HCT116 (cell line): ENCODE results near the gene TM7SF2. TPM values are rescaled to one million over a fixed set of nuclear protein-coding genes. Genes with fewer than 3 reads are reported as not detected.

ENCODE experiments used
- ATAC-seq: fragments of 200-7000 bp; cut with Tn5 transposase; 2 replicates; pipeline ENCODE4 v1.9.1; 2020; ENCODE audit warnings: mild to moderate bottlenecking, moderate library complexity
- BruUV-seq: library from RNA; stranded (reverse); fragments of 400-500 nt; replicated peaks from 2 replicates; lab custom pipeline; 2021; lab: Mats Ljungman, UMichigan
- CTCF ChIA-PET: fragments of 300-600 bp; sonication (Branson Sonifier 250); formaldehyde crosslinking; loops from one replicate; lab custom pipeline; 2021; ENCODE audit warnings: antibody characterized with exemption; lab: Charles Lee
- POLR2A ChIA-PET: fragments of 300-600, 350-600 bp; sonication (Branson Sonifier 250); formaldehyde crosslinking; loops from one replicate; lab custom pipeline; 2021; ENCODE audit warnings: antibody characterized with exemption; lab: Charles Lee
- RAD21 ChIA-PET, 2 experiments: fragments of 300-600 bp; sonication (Branson Sonifier 250); formaldehyde crosslinking; loops; one replicate each; lab custom pipeline; 2023; ENCODE audit warnings: low total read pairs in 2 of 2; ENCODE audit not compliant: uncharacterized antibody in 2 of 2, unreplicated experiment in 2 of 2, low non-redundant PET in 1 of 2; lab: Charles Lee
- DNase-seq: peaks from one replicate; pipeline ENCODE4 v3.0.0-alpha.2; 2010; ENCODE audit warnings: low read depth, low spot score
- H2AFZ ChIP-seq: fragments of 200-600 bp; shearing (Covaris generic), sonication (generic); 2 replicates; pipeline ENCODE4 v1.6.1; 2017; ENCODE audit warnings: low read depth, mixed run types, mixed read lengths, antibody characterized with exemption, low read length; ENCODE audit not compliant: poor library complexity, severe bottlenecking
- H3K27ac ChIP-seq: 2 replicates; pipeline ENCODE4 v1.5.1; 2012; ENCODE audit warnings: low read depth, low read length
- H3K27me3 ChIP-seq: fragments of 200-600 bp; sonication (generic); 2 replicates; pipeline ENCODE4 v1.6.1; 2016; ENCODE audit warnings: mixed run types, low read length, mixed read lengths; ENCODE audit not compliant: insufficient read depth
- H3K36me3 ChIP-seq, 2 experiments: fragments of 200-500 bp in 1 of 2; fragments of 200-600 bp in 1 of 2; sonication (Bioruptor generic) in 1 of 2; sonication (generic) in 1 of 2; 2 replicates each; pipeline versions ENCODE4 v1.5.1 to v1.6.1; 2014 to 2016; ENCODE audit warnings: low read length in 2 of 2, inconsistent platforms in 1 of 2, mixed read lengths in 1 of 2, mixed run types in 1 of 2; ENCODE audit not compliant: insufficient read depth in 2 of 2, control insufficient read depth in 1 of 2
- H3K4me1 ChIP-seq, 2 experiments: fragments of 200-600 bp in 1 of 2; sonication (generic) in 1 of 2; 2 replicates each; pipeline versions ENCODE4 v1.5.1 to v1.6.1; 2012 to 2017; ENCODE audit warnings: low read length in 2 of 2, inconsistent platforms in 1 of 2, mild to moderate bottlenecking in 1 of 2, mixed read lengths in 1 of 2, mixed run types in 1 of 2, moderate library complexity in 1 of 2; ENCODE audit not compliant: insufficient read depth in 2 of 2, control insufficient read depth in 1 of 2
- H3K4me2 ChIP-seq: fragments of 200-600 bp; sonication (generic); 2 replicates; pipeline ENCODE4 v1.6.1; 2017; ENCODE audit warnings: mixed run types, low read length, mixed read lengths
- H3K4me3 ChIP-seq, 2 experiments: fragments of 200-600 bp in 1 of 2; sonication (generic) in 1 of 2; replicated peaks in 1 of 2; 2 replicates each; pipeline ENCODE4 v1.5.1; 2011 to 2016; ENCODE audit warnings: low read length in 2 of 2, control low read depth in 1 of 2, low read depth in 1 of 2, mild to moderate bottlenecking in 1 of 2, mixed read lengths in 1 of 2, mixed run types in 1 of 2
- H3K79me2 ChIP-seq: fragments of 200-600 bp; sonication (generic); 2 replicates; pipeline ENCODE4 v1.6.1; 2017; ENCODE audit warnings: mild to moderate bottlenecking, mixed run types, low read length, moderate library complexity, mixed read lengths; ENCODE audit not compliant: insufficient read depth
- H3K9ac ChIP-seq: fragments of 200-600 bp; sonication (generic); 2 replicates; pipeline ENCODE4 v1.6.1; 2016; ENCODE audit warnings: low read length, mixed read lengths
- H3K9me2 ChIP-seq: fragments of 200-600 bp; sonication (generic), shearing (Covaris generic); 2 replicates; pipeline ENCODE4 v1.6.1; 2017; ENCODE audit warnings: mixed run types, mild to moderate bottlenecking, moderate library complexity; ENCODE audit not compliant: insufficient read depth
- H3K9me3 ChIP-seq, 2 experiments: fragments of 200-500 bp in 1 of 2; fragments of 200-600 bp in 1 of 2; sonication (Bioruptor generic) in 1 of 2; sonication (generic) in 1 of 2; 2 replicates each; pipeline ENCODE4 v1.6.1; 2014 to 2017; ENCODE audit warnings: low read length in 2 of 2, mixed read lengths in 2 of 2, inconsistent platforms in 1 of 2, low read depth in 1 of 2, mild to moderate bottlenecking in 1 of 2, mixed run types in 1 of 2, moderate library complexity in 1 of 2; ENCODE audit not compliant: control insufficient read depth in 1 of 2, insufficient read depth in 1 of 2
- H4K20me1 ChIP-seq: fragments of 200-600 bp; sonication (generic), shearing (Covaris generic); 2 replicates; pipeline ENCODE4 v1.6.1; 2017; ENCODE audit warnings: mixed run types, mild to moderate bottlenecking, moderate library complexity; ENCODE audit not compliant: insufficient read depth
- CBX3 ChIP-seq: IDR thresholded peaks from 2 replicates; pipeline ENCODE4 v1.6.1; 2012; ENCODE audit warnings: low read depth
- ELF1 ChIP-seq: IDR thresholded peaks from 2 replicates; pipeline ENCODE4 v1.6.1; 2012; ENCODE audit warnings: low read depth, borderline replicate concordance
- EZH2phosphoT487 ChIP-seq: fragments of 200-600 bp; IDR thresholded peaks from 2 replicates; pipeline ENCODE4 v1.6.1; 2018; ENCODE audit warnings: antibody characterized with exemption, borderline replicate concordance
- FOSL1 ChIP-seq: IDR thresholded peaks from 2 replicates; pipeline ENCODE4 v1.6.1; 2012; ENCODE audit warnings: low read depth
- JUND ChIP-seq: IDR thresholded peaks from 2 replicates; pipeline ENCODE4 v1.6.1; 2012
- POLR2A ChIP-seq: IDR thresholded peaks from 2 replicates; pipeline ENCODE4 v1.7.0; 2011; ENCODE audit warnings: borderline replicate concordance; ENCODE audit not compliant: insufficient read depth, insufficient read length; ENCODE audit errors: extremely low read depth
- RAD21 ChIP-seq: IDR thresholded peaks from 2 replicates; pipeline ENCODE4 v1.6.1; 2012; ENCODE audit warnings: low read depth, mild to moderate bottlenecking
- SIN3A ChIP-seq: IDR thresholded peaks from 2 replicates; pipeline ENCODE4 v1.6.1; 2012; ENCODE audit warnings: low read depth
- SP1 ChIP-seq: IDR thresholded peaks from 2 replicates; pipeline ENCODE4 v1.6.1; 2012; ENCODE audit warnings: low read depth
- SRF ChIP-seq: IDR thresholded peaks from 2 replicates; pipeline ENCODE4 v1.6.1; 2012; ENCODE audit warnings: low read depth
- TCF7L2 ChIP-seq: IDR thresholded peaks from 2 replicates; pipeline ENCODE4 v1.7.0; 2011; ENCODE audit warnings: borderline replicate concordance, inconsistent platforms; ENCODE audit not compliant: insufficient read depth, insufficient read length; ENCODE audit errors: extremely low read depth
- YY1 ChIP-seq: IDR thresholded peaks from 2 replicates; pipeline ENCODE4 v1.6.1; 2011; ENCODE audit warnings: low read length, low read depth, moderate library complexity, mild to moderate bottlenecking; ENCODE audit not compliant: insufficient replicate concordance; ENCODE audit errors: extremely low read depth
- ZFX ChIP-seq: fragments of 450-650 bp; IDR thresholded peaks from 2 replicates; pipeline ENCODE4 v1.6.1; 2017
- ZNF274 ChIP-seq: fragments of 200-500 bp; sonication (Bioruptor generic); IDR thresholded peaks from 2 replicates; pipeline ENCODE4 v1.6.1; 2014; ENCODE audit warnings: mild to moderate bottlenecking, low read depth, low read length, inconsistent platforms
- intact Hi-C: fragments of 100-400 bp; cut with micrococcal nuclease; formaldehyde crosslinking; loops from 2 replicates; pipeline ENCODE4 v1.10.0; 2022
- total RNA-seq: library from RNA; stranded (reverse); gene quantifications from one replicate; pipeline ENCODE4 v1.2.1, GENCODE V29; 2021; ENCODE audit not compliant: unreplicated experiment
- TF ChIP-seq, protein P1 (sequence below): IDR thresholded peaks from 2 replicates; pipeline ENCODE4 v1.6.1; 2011; ENCODE audit warnings: mild to moderate bottlenecking, low read length, moderate library complexity; ENCODE audit not compliant: insufficient replicate concordance; ENCODE audit errors: extremely low read depth
- TF ChIP-seq, protein P2 (sequence below), 3 experiments: fragments of 200-600 bp in 1 of 3; sonication (generic) in 1 of 3; IDR thresholded peaks in 2 of 3; conservative IDR thresholded peaks in 1 of 3; 2 replicates each; pipeline ENCODE4 v1.5.1; 2012 to 2017; ENCODE audit warnings: low read depth in 2 of 3, low read length in 2 of 3, antibody characterized with exemption in 1 of 3, borderline replicate concordance in 1 of 3, control low read depth in 1 of 3, mild to moderate bottlenecking in 1 of 3, mixed read lengths in 1 of 3, mixed run types in 1 of 3, moderate library complexity in 1 of 3; ENCODE audit not compliant: insufficient read depth in 1 of 3
- TF ChIP-seq, protein P3 (sequence below): IDR thresholded peaks from 2 replicates; pipeline ENCODE4 v1.6.1; 2012
- TF ChIP-seq, protein P4 (sequence below): IDR thresholded peaks from 2 replicates; pipeline ENCODE4 v1.6.1; 2012

Gene TM7SF2
- total RNA-seq, 1 experiment from 2014 or later, result 52.9 TPM

DNA sequence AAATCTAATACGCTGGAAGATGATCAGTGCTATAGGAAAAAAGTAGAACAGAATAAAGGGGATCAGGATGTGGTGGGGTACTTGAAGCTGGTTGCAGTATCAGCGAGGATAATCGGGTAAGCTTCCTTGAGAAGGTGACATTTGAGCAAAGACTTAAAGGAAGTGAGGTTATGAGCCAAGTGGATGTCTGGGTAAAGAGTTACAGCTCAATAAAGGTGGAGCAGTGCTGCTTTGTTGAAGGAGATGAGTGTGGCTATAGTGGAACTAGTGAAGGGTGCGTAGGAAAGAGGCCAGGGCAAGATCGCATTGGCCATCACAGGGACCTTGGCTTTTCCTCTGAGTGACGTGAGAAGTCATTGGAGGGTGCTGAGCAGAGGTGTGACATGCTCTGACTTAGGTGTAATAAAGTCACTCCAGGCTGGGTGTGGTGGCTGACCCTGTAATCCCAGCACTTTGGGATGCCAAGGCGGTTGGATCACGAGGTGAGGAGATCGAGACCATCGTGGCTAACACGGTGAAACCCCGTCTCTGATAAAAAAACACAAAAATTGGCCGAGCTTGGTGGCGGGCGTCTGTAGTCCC lies 24.9 kb downstream of the TM7SF2 start:
- POLR2A ChIA-PET, result interaction anchor here (1.4 to 4.1 kb wide), 5 partner anchors 8 to 38 kb away, joined by 4 to 52 read pairs (median 12); partner anchors contain the start of genes FAU, MRPL49 and SPDYC
- no peak for DNase-seq
- no peak overlapping the region for H3K9ac ChIP-seq
- H3K9me2 ChIP-seq, result no peaks in the 10 kb centered on the region
- RAD21 ChIA-PET, result no interaction called here
- TF ChIP-seq CBX3 (no peak), RAD21 (no peak), SRF (no peak), JUND (no peak), TCF7L2 (no peak), SIN3A (no peak), EZH2phosphoT487 (no peak), POLR2A (no peak), ELF1 (no peak), YY1 (no peak), ZNF274 (no peak), FOSL1 (no peak), SP1 (no peak), ZFX (no peak)
- TF ChIP-seq, protein P1, sequence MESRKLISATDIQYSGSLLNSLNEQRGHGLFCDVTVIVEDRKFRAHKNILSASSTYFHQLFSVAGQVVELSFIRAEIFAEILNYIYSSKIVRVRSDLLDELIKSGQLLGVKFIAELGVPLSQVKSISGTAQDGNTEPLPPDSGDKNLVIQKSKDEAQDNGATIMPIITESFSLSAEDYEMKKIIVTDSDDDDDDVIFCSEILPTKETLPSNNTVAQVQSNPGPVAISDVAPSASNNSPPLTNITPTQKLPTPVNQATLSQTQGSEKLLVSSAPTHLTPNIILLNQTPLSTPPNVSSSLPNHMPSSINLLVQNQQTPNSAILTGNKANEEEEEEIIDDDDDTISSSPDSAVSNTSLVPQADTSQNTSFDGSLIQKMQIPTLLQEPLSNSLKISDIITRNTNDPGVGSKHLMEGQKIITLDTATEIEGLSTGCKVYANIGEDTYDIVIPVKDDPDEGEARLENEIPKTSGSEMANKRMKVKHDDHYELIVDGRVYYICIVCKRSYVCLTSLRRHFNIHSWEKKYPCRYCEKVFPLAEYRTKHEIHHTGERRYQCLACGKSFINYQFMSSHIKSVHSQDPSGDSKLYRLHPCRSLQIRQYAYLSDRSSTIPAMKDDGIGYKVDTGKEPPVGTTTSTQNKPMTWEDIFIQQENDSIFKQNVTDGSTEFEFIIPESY, result no peak
- TF ChIP-seq, protein P2, sequence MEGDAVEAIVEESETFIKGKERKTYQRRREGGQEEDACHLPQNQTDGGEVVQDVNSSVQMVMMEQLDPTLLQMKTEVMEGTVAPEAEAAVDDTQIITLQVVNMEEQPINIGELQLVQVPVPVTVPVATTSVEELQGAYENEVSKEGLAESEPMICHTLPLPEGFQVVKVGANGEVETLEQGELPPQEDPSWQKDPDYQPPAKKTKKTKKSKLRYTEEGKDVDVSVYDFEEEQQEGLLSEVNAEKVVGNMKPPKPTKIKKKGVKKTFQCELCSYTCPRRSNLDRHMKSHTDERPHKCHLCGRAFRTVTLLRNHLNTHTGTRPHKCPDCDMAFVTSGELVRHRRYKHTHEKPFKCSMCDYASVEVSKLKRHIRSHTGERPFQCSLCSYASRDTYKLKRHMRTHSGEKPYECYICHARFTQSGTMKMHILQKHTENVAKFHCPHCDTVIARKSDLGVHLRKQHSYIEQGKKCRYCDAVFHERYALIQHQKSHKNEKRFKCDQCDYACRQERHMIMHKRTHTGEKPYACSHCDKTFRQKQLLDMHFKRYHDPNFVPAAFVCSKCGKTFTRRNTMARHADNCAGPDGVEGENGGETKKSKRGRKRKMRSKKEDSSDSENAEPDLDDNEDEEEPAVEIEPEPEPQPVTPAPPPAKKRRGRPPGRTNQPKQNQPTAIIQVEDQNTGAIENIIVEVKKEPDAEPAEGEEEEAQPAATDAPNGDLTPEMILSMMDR (IDR thresholded peaks at IDR 0.05 in 2 of 3, conservative IDR thresholded peaks at IDR 0.05 in 1 of 3; ENCODE audit: borderline replicate concordance in 1 of 3, insufficient read depth in 1 of 3, low read depth in 2 of 3, low read length in 2 of 3), result no peak
- TF ChIP-seq, protein P3, sequence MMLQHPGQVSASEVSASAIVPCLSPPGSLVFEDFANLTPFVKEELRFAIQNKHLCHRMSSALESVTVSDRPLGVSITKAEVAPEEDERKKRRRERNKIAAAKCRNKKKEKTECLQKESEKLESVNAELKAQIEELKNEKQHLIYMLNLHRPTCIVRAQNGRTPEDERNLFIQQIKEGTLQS, result no peak
- TF ChIP-seq, protein P4, sequence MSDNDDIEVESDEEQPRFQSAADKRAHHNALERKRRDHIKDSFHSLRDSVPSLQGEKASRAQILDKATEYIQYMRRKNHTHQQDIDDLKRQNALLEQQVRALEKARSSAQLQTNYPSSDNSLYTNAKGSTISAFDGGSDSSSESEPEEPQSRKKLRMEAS, result no peak
- H3K27me3 ChIP-seq, result no peaks in the 10 kb centered on the region
- H3K4me1 ChIP-seq, result peaks cover 9 to 28% of the 10 kb centered on the region in 2 experiments; a peak in 3 of 4 replicates
- H3K36me3 ChIP-seq, result peaks cover 4 to 11% of the 10 kb centered on the region in 2 experiments; a peak in 2 of 4 replicates
- H3K79me2 ChIP-seq, result peaks cover 27% of the 10 kb centered on the region
- CTCF ChIA-PET, result interaction anchor here (2.6 kb wide), 1 partner anchor 44 kb away, joined by 9 read pairs; no protein-coding TSS in a partner anchor
- no peak overlapping the region for H3K4me2 ChIP-seq
- H3K27ac ChIP-seq, result no peak overlapping the region
- H4K20me1 ChIP-seq, result no peaks in the 10 kb centered on the region
- no peak overlapping the region for H2AFZ ChIP-seq
- ATAC-seq, result no peak
- BruUV-seq, result no TSS peak
- no peaks in the 10 kb centered on the region for H3K9me3 ChIP-seq
- intact Hi-C loops, result no loop called here
- no peak overlapping the region for H3K4me3 ChIP-seq
